Measurements from ENCODE around the gene FXYD1.

FXYD1 gene

GRCh38 chr19:35138305-35138892, at the start of gene FXYD1:
FXYD1 (plus strand) TSS chr19:35138824; CDS start chr19:35140080, 1,256 bp downstream.
- TF ChIP-seq, protein P1, sequence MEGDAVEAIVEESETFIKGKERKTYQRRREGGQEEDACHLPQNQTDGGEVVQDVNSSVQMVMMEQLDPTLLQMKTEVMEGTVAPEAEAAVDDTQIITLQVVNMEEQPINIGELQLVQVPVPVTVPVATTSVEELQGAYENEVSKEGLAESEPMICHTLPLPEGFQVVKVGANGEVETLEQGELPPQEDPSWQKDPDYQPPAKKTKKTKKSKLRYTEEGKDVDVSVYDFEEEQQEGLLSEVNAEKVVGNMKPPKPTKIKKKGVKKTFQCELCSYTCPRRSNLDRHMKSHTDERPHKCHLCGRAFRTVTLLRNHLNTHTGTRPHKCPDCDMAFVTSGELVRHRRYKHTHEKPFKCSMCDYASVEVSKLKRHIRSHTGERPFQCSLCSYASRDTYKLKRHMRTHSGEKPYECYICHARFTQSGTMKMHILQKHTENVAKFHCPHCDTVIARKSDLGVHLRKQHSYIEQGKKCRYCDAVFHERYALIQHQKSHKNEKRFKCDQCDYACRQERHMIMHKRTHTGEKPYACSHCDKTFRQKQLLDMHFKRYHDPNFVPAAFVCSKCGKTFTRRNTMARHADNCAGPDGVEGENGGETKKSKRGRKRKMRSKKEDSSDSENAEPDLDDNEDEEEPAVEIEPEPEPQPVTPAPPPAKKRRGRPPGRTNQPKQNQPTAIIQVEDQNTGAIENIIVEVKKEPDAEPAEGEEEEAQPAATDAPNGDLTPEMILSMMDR (IDR thresholded peaks at IDR 0.05; ENCODE audit: low read depth, low read length, missing control alignments), result no peak
- H3K4me3 ChIP-seq (replicated peaks; ENCODE audit: low read depth, low read length), result no peak within 1 kb of the TSS
- DNase-seq (ENCODE audit: extremely low read depth, low read depth), result no peak

DNA sequence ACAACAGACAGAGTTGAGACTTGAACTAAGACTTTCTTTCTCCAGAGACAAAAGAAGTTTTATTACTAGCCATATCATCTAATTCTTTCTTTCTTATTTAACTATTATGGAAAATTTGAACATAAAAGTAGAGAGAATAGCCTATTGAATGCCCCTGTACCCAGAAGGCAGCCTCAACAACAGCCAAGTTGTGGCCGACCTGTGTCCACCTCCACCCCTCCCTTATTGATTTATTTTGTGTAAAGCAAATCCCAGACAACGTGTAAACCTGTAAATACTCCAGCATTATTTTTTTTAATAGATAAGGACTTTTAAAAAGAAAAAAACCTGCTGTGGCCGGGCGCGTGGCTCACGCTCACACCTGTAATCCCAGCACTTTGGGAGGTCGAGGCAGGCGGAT, 49.1 kb upstream of the FXYD1 start:
- DNase-seq (ENCODE audit: extremely low read depth, low read depth), result no peak
- H3K4me3 ChIP-seq (replicated peaks; ENCODE audit: low read depth, low read length), result no peak overlapping the region
- TF ChIP-seq, protein P1 (IDR thresholded peaks at IDR 0.05; ENCODE audit: low read depth, low read length, missing control alignments), result no peak

DNA sequence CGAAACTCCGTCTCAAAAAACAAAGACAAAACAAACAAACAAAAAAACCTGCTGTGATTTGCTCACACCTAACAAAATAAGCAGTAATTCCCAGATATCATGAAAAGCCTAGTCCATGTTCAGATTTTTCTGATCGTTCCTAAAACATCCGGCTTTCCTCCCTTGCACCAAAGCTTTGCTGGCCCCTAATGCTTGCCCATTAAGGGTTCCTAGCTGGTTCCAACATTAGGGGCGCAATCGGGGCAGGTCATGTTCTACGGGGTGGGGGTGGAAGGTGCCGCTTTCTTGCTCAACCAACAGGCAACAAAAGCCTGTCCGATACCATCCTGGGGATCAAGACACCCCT, 48.5 kb upstream of the FXYD1 start:
- no peak overlapping the region for H3K4me3 ChIP-seq (replicated peaks; ENCODE audit: low read depth, low read length)
- TF ChIP-seq, protein P1 (IDR thresholded peaks at IDR 0.05; ENCODE audit: low read depth, low read length, missing control alignments), result no peak
- no peak for DNase-seq (ENCODE audit: extremely low read depth, low read depth)

DNA sequence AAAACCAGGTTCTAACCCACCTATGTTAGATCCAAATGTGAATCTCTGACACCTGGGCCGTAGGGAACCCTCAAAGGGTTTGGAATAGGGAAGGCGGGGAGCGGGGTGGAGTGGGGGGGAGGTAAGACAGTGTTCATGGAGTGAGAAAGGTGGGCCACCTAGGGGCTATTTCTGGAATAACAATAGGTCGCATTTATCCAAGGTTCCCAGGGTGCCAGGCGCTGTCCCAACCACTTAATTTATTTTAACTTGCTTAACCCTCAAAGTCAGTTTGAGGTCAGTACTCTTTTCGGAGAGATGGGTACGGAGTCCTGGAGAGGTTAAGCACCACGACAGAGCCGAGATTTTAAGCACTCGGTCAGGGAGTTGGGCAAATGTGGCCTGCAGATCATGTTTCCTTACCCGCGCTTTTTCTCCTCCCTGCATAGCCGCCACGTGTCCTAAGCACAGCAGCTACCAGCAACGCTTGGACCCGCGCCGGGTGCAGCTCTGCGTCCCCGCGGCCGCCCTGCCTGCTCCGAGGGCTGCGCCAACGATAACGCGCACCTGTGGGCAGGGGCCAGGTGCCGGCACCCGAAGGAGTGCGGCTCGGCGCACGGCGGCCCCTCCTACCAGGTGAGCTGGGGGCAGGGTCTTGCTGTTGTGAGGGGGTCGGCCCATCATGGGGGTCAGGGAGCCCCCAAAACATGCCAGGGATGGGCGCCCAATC, 48.0 kb upstream of the FXYD1 start:
- TF ChIP-seq, protein P1 (IDR thresholded peaks at IDR 0.05; ENCODE audit: low read depth, low read length, missing control alignments), result peak; percentile 56
- H3K4me3 ChIP-seq (replicated peaks; ENCODE audit: low read depth, low read length), result peak overlapping the region; percentile 19; the same call in 1 of the 2 replicates
- DNase-seq (ENCODE audit: extremely low read depth, low read depth), result no peak

- TF ChIP-seq, protein P1 (IDR thresholded peaks at IDR 0.05; ENCODE audit: low read depth, low read length, missing control alignments), result no peak
- DNase-seq (ENCODE audit: extremely low read depth, low read depth), result no peak
- no peak overlapping the region for H3K4me3 ChIP-seq (replicated peaks; ENCODE audit: low read depth, low read length)
These were observed 45.2 kb upstream of the FXYD1 start for GRCh38 chr19:35093430-35093829.

DNA sequence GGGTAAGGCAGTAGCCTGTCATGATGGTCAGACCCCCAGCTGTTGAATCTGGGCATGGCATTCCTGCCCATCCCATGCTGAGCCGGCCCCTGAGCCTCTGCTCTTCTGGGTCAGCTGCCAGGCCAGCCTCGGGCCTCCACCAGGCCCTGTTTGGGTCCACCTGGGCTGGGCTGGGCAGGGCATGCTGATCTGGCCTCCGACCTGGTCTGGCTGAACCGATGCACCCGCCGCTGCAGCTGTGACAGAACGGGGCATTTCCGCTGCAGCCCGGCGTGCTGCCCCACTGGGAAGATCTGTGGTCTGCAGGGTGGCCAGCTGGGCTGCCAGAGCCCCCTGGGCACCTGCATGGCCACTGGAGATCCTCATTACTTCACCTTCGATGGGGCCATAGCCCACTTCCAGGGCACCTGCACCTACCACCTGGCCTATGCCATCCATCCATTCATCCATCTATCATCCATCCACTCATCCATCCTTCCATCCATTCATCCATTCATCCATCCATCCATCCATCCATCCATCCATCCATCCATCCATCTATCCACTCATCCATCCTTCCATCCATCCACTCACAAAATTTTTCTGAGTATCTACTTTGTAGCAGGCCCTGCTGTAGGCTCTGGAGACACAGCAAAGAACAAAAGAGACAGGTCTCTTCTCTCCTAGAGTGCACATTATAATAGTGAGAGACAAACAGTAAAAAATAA, 44.5 kb upstream of the FXYD1 start:
- no peak overlapping the region for H3K4me3 ChIP-seq (replicated peaks; ENCODE audit: low read depth, low read length)
- TF ChIP-seq, protein P1 (IDR thresholded peaks at IDR 0.05; ENCODE audit: low read depth, low read length, missing control alignments), result no peak
- no peak for DNase-seq (ENCODE audit: extremely low read depth, low read depth)

All from HFF-Myc (cell line).